ENCODE data around the gene TMEM145.
A peak's percentile ranks its signal among the peaks of the same experiment; 100 is the strongest.
"Not testable (repeated sequence)": the region's sequence is repeated elsewhere in the genome, so short reads cannot be mapped to it uniquely, and the experiment has no call there.

TMEM145 gene

GRCh38 chr19:42316223-42317211 lies 3.4 kb downstream of the TMEM145 start:
- no peak for DNase-seq

GRCh38 chr19:42317535-42317934 lies 4.4 kb downstream of the TMEM145 start:
- no peak for DNase-seq

GRCh38 chr19:42322305-42322704 lies 9.2 kb downstream of the TMEM145 start:
- DNase-seq: no peak

GRCh38 chr19:42323473-42323851 lies 10.4 kb downstream of the TMEM145 start:
- DNase-seq: no peak

GRCh38 chr19:42323852-42324654 lies 10.9 kb downstream of the TMEM145 start:
- no peak for DNase-seq

- DNase-seq: no peak
These were observed 11.7 kb downstream of the TMEM145 start for GRCh38 chr19:42324655-42325307.

GRCh38 chr19:42325308-42325895 lies 12.3 kb downstream of the TMEM145 start, which contains the start of gene MEGF8:
Gene MEGF8, plus strand, starts transcription at chr19:42325635. Its CDS starts 609 bp downstream, at chr19:42326244.
- peak; percentile 99 for DNase-seq

- DNase-seq: no peak
These were observed 13.0 kb downstream of the TMEM145 start for GRCh38 chr19:42325896-42326771.

GRCh38 chr19:42326969-42327368 lies 13.9 kb downstream of the TMEM145 start:
- DNase-seq: no peak

- no peak for DNase-seq
These were observed 14.3 kb downstream of the TMEM145 start for GRCh38 chr19:42327381-42327780.

GRCh38 chr19:42328106-42328505 lies 15.0 kb downstream of the TMEM145 start:
- no peak for DNase-seq

- no peak for DNase-seq
These were observed 15.7 kb downstream of the TMEM145 start for GRCh38 chr19:42328854-42329253.

GRCh38 chr19:42330241-42330711 lies 17.2 kb downstream of the TMEM145 start:
- DNase-seq: peak; percentile 62

- DNase-seq: not testable (repeated sequence)
These were observed 18.2 kb downstream of the TMEM145 start for GRCh38 chr19:42331333-42331732.

- DNase-seq: no peak
These were observed 18.9 kb downstream of the TMEM145 start for GRCh38 chr19:42332059-42332458.

GRCh38 chr19:42333018-42333417 lies 19.9 kb downstream of the TMEM145 start:
- DNase-seq: no peak

GRCh38 chr19:42333975-42334696 lies 21.0 kb downstream of the TMEM145 start:
- DNase-seq: no peak

GRCh38 chr19:42334697-42335373 lies 21.7 kb downstream of the TMEM145 start:
- DNase-seq: no peak

GRCh38 chr19:42335374-42335936 lies 22.3 kb downstream of the TMEM145 start:
- no peak for DNase-seq

- no peak for DNase-seq
These were observed 22.9 kb downstream of the TMEM145 start for GRCh38 chr19:42335971-42336370.

Data from fibroblast of skin of scalp (primary cell).